HPDE6-E6E7 (cell line): ENCODE results near the gene RNASEH2A.

Experiments used
- DNase-seq: peaks from one replicate; pipeline ENCODE4 v3.0.0; 2011; ENCODE audit warnings: missing footprints; ENCODE audit errors: extremely low spot score

Gene RNASEH2A

GRCh38 chr19:12806242-12807081 is at the start of gene RNASEH2A:
Gene RNASEH2A (plus strand): TSS chr19:12806584. CDS start chr19:12806674, 90 bp downstream.
- peak; percentile 94 for DNase-seq

- no peak for DNase-seq
Measured at GRCh38 chr19:12757544-12758274, 48.7 kb upstream of the RNASEH2A start.

DNA sequence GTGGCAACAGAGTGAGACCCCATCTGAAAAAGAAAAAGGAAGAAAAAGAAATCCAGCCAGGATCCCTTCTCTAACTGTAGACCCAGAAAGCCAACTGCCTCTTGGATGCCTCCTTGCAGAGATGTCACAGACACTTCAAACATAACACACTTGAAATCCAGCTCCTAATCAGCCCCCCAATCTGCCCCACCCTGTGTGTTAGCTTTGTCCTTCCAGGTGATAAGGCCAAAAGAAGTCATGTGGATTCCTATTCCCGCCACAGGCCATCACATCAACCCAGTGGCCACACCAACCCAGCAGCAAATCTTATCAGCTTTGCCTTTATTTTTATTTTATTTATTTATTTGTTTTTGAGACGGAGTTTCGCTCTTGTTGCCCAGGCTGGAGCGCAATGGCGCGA is 46.7 kb upstream of the RNASEH2A start:
- no peak for DNase-seq

DNA sequence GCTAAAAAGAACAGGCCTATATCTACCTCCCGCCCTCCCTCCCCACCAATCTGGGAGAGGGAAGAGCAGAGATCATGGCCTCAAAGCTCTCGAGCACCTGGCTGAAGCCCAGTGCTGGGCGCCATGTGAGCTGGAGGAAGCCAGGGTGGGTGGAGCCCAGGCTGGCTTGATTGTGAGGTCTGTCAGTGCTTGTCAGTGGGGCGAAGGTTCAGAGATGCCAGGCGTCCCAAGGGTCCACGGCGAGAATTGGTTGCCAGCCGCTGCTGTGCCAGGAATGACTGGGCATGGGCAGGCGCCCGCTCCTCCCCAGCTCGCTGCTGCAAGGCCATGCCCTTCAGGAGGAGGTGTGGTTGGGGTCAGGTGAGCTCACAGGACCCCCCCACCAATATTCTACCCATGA is 43.3 kb upstream of the RNASEH2A start:
- no peak for DNase-seq

GRCh38 chr19:12764698-12765097 is 41.7 kb upstream of the RNASEH2A start:
- DNase-seq = no peak

- no peak for DNase-seq
Measured at GRCh38 chr19:12766051-12766521, 40.3 kb upstream of the RNASEH2A start.

DNA sequence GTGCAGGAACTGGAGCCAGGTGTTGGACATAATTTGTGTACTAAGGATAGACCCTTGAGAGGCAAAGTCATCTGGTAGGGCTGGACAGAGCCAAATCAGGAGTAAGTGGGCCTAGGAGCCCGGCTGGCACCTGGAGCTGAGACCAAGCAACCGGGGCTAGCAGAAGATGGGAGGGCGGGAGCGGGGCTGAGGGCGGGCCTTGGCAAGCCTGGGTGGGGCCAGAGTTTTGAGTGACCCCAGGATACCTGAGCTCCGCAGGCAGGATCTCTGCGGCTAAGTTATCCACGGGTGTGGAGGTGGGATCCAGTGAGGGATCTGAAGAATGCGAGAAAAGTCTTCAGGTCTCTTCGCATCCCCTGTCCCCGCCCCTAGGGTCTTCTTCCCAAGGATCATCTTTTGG is 39.2 kb upstream of the RNASEH2A start:
- no peak for DNase-seq

DNA sequence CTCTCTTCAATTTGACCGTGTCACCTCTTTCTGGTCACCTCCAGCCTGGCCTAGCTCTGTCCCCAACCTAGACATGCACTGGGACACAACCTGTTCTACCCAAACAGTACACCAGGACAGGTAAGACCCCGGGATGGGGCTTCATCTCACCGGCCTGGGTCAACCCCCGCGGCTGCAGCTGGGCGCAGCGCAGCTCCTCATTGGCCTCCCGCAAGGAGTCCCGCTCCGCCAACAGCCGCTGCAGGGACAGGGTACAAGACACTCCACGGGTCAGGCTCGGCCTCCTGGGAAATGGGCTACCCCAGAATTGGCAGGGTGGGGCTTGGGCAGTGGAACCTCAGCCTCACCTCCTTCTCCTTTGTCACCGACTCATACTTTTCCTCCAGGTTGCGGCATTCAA is 38.7 kb upstream of the RNASEH2A start:
- no peak for DNase-seq

GRCh38 chr19:12769689-12770088 is 36.7 kb upstream of the RNASEH2A start:
- DNase-seq = no peak

- no peak for DNase-seq
Measured at GRCh38 chr19:12770922-12771321, 35.5 kb upstream of the RNASEH2A start.

- DNase-seq = no peak
Measured at GRCh38 chr19:12772323-12772722, 34.1 kb upstream of the RNASEH2A start.

GRCh38 chr19:12773571-12773970 is 32.8 kb upstream of the RNASEH2A start:
- no peak for DNase-seq

- peak; percentile 94 for DNase-seq
Measured at GRCh38 chr19:12774588-12775555, 31.5 kb upstream of the RNASEH2A start, which contains the start of gene HOOK2. Gene HOOK2 (minus strand): TSS chr19:12775552. CDS start chr19:12775449, 103 bp downstream.

- no peak for DNase-seq
Measured at GRCh38 chr19:12777217-12778016, 29.0 kb upstream of the RNASEH2A start.

DNA sequence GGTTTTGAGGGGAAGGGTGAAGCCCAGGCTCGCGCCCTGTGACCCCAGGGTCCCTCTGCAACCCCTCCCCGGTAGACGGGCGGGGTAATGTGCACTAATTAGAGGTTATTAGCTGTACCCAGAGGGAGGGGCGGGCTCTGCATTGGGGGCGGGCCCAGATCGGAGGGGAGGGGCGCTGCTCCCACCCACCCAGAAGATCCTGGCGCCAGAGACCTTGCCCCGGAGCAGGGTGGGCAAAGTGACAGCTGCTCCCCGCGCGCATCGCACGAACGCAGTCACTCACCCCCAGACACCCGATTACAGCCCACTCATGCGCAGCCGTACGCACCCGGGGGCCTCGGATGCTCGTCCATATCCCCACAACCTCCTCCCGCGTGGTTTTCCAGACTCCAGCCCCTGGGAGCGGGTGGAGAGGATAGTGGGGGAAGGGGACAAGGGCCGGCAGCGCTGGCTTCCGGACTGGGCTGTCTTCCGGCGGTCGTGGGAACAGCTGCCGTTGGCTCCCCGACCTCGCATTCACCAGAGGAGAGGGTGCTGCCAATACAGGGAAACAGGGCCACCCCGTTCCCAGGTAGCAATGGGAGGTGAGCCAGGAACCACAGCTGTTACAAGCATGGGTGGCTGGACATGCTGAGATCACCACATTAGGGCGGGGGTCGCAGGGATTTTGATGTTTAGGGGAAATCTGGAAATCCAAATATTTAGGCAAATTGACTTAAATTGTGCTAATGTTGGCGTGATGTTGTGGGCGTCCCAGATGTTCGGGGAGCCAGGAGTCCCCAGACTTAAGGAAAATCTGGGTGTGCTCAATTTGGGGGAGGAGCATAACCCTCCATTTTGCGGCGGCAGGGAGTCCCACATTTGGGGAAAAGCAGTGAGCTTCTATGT is 28.1 kb upstream of the RNASEH2A start:
- DNase-seq = no peak

DNA sequence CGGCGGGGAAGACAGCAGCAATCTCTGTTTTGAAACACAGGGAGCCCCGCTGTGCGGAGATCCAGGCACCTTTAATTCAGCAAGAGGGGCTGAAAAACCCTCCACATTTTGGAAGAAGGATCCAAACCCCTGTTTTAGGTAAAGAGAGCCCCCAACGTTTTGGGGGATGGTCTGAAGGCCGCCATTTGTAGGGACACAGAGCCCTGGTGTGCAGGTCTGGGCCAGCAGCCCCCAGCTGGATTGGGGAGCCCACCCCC is 27.6 kb upstream of the RNASEH2A start:
- no peak for DNase-seq

GRCh38 chr19:12779162-12779993 is 27.0 kb upstream of the RNASEH2A start:
- DNase-seq = no peak

- DNase-seq = no peak
Measured at GRCh38 chr19:12782174-12782423, 24.3 kb upstream of the RNASEH2A start.
